ENCODE measurements around the gene CMPK2.

Gene CMPK2

GRCh38 chr2:6887751-6888192 is 22.1 kb upstream of the CMPK2 start:
- H3K27me3 Mint-ChIP-seq: no peaks in the 10 kb centered on the region
- H3K4me1 Mint-ChIP-seq (ENCODE audit: low read depth): peaks cover 2% of the 10 kb centered on the region
- no peak overlapping the region for H3K27ac Mint-ChIP-seq
- no peak overlapping the region for H3K4me3 Mint-ChIP-seq
- H3K36me3 Mint-ChIP-seq: peaks cover 18% of the 10 kb centered on the region
- no peaks in the 10 kb centered on the region for H3K9me3 Mint-ChIP-seq (ENCODE audit: low read depth)

GRCh38 chr2:6885968-6886367 is 20.3 kb upstream of the CMPK2 start:
- Mint-ChIP-seq H3K27me3 (no peaks in the 10 kb centered on the region), H3K9me3 (ENCODE audit: low read depth) (no peaks in the 10 kb centered on the region), H3K4me3 (no peak overlapping the region), H3K4me1 (ENCODE audit: low read depth) (peaks cover 15% of the 10 kb centered on the region), H3K36me3 (peaks cover 26% of the 10 kb centered on the region), H3K27ac (no peak overlapping the region)

GRCh38 chr2:6885551-6885950 is 19.8 kb upstream of the CMPK2 start:
- Mint-ChIP-seq H3K4me3 (no peak overlapping the region), H3K36me3 (peaks cover 26% of the 10 kb centered on the region), H3K27me3 (no peaks in the 10 kb centered on the region), H3K9me3 (ENCODE audit: low read depth) (no peaks in the 10 kb centered on the region), H3K27ac (no peak overlapping the region), H3K4me1 (ENCODE audit: low read depth) (peaks cover 18% of the 10 kb centered on the region)

- Mint-ChIP-seq H3K36me3 (peaks cover 19% of the 10 kb centered on the region), H3K27me3 (no peaks in the 10 kb centered on the region), H3K27ac (no peak overlapping the region), H3K4me1 (ENCODE audit: low read depth) (peaks cover 36% of the 10 kb centered on the region), H3K9me3 (ENCODE audit: low read depth) (no peaks in the 10 kb centered on the region), H3K4me3 (no peak overlapping the region)
Measured at GRCh38 chr2:6883448-6884122, 17.9 kb upstream of the CMPK2 start.

- Mint-ChIP-seq H3K27me3 (no peaks in the 10 kb centered on the region), H3K27ac (peak overlapping the region; percentile 85), H3K4me3 (peak overlapping the region; percentile 78), H3K9me3 (ENCODE audit: low read depth) (no peaks in the 10 kb centered on the region), H3K36me3 (peaks cover 19% of the 10 kb centered on the region), H3K4me1 (ENCODE audit: low read depth) (peaks cover 54% of the 10 kb centered on the region)
Measured at GRCh38 chr2:6881516-6881915, 15.8 kb upstream of the CMPK2 start.

- Mint-ChIP-seq H3K36me3 (peaks cover 19% of the 10 kb centered on the region), H3K4me1 (ENCODE audit: low read depth) (peaks cover 57% of the 10 kb centered on the region), H3K27ac (peak overlapping the region; percentile 85), H3K9me3 (ENCODE audit: low read depth) (no peaks in the 10 kb centered on the region), H3K4me3 (peak overlapping the region; percentile 78), H3K27me3 (no peaks in the 10 kb centered on the region)
Measured at GRCh38 chr2:6881046-6881445, 15.3 kb upstream of the CMPK2 start.

- Mint-ChIP-seq H3K4me1 (ENCODE audit: low read depth) (peaks cover 61% of the 10 kb centered on the region), H3K36me3 (peaks cover 19% of the 10 kb centered on the region), H3K9me3 (ENCODE audit: low read depth) (no peaks in the 10 kb centered on the region), H3K4me3 (peak overlapping the region; percentile 76), H3K27ac (peak overlapping the region; percentile 90), H3K27me3 (no peaks in the 10 kb centered on the region)
Measured at GRCh38 chr2:6880200-6880733, 14.6 kb upstream of the CMPK2 start.

GRCh38 chr2:6879011-6879410 is 13.3 kb upstream of the CMPK2 start:
- H3K9me3 Mint-ChIP-seq (ENCODE audit: low read depth): peaks cover 2% of the 10 kb centered on the region
- peak overlapping the region; percentile 89 for H3K4me3 Mint-ChIP-seq
- peak overlapping the region; percentile 84 for H3K27ac Mint-ChIP-seq
- peaks cover 15% of the 10 kb centered on the region for H3K36me3 Mint-ChIP-seq
- H3K4me1 Mint-ChIP-seq (ENCODE audit: low read depth): peaks cover 69% of the 10 kb centered on the region
- H3K27me3 Mint-ChIP-seq: no peaks in the 10 kb centered on the region

- peaks cover 4% of the 10 kb centered on the region for H3K9me3 Mint-ChIP-seq (ENCODE audit: low read depth)
- H3K4me1 Mint-ChIP-seq (ENCODE audit: low read depth): peaks cover 70% of the 10 kb centered on the region
- H3K27ac Mint-ChIP-seq: peak overlapping the region; percentile 84
- H3K27me3 Mint-ChIP-seq: no peaks in the 10 kb centered on the region
- H3K4me3 Mint-ChIP-seq: peak overlapping the region; percentile 89
- peaks cover 13% of the 10 kb centered on the region for H3K36me3 Mint-ChIP-seq
Measured at GRCh38 chr2:6878549-6878948, 12.8 kb upstream of the CMPK2 start.

GRCh38 chr2:6877402-6878304 is 11.9 kb upstream of the CMPK2 start, which contains the start of gene RSAD2:
Gene RSAD2, plus strand, starts transcription at chr2:6877777. Its CDS starts 24 bp downstream, at chr2:6877801.
- Mint-ChIP-seq H3K27ac (peak within 1 kb of the TSS; percentile 84), H3K27me3 (no peaks in the 10 kb centered on the region), H3K36me3 (peaks cover 10% of the 10 kb centered on the region), H3K4me1 (ENCODE audit: low read depth) (peaks cover 79% of the 10 kb centered on the region), H3K4me3 (peak within 1 kb of the TSS; percentile 89), H3K9me3 (ENCODE audit: low read depth) (peaks cover 4% of the 10 kb centered on the region)

- Mint-ChIP-seq H3K27me3 (no peaks in the 10 kb centered on the region), H3K9me3 (ENCODE audit: low read depth) (peaks cover 4% of the 10 kb centered on the region), H3K4me1 (ENCODE audit: low read depth) (peaks cover 79% of the 10 kb centered on the region), H3K27ac (peak overlapping the region; percentile 18), H3K4me3 (no peak overlapping the region), H3K36me3 (peaks cover 4% of the 10 kb centered on the region)
Measured at GRCh38 chr2:6876309-6876708, 10.6 kb upstream of the CMPK2 start.

GRCh38 chr2:6874032-6874431 is 8.3 kb upstream of the CMPK2 start:
- H3K36me3 Mint-ChIP-seq: peaks cover 6% of the 10 kb centered on the region

GRCh38 chr2:6872394-6872793 is 6.7 kb upstream of the CMPK2 start:
- peak overlapping the region; percentile 39 for H3K4me3 Mint-ChIP-seq
- H3K4me1 Mint-ChIP-seq (ENCODE audit: low read depth): peaks cover 54% of the 10 kb centered on the region
- peaks cover 4% of the 10 kb centered on the region for H3K9me3 Mint-ChIP-seq (ENCODE audit: low read depth)
- H3K27me3 Mint-ChIP-seq: no peaks in the 10 kb centered on the region
- peaks cover 6% of the 10 kb centered on the region for H3K36me3 Mint-ChIP-seq
- H3K27ac Mint-ChIP-seq: peak overlapping the region; percentile 68

More at GRCh38 chr2:6874032-6874431, 8.3 kb upstream of the CMPK2 start:
- Mint-ChIP-seq H3K4me1 (ENCODE audit: low read depth) (peaks cover 64% of the 10 kb centered on the region), H3K4me3 (no peak overlapping the region), H3K9me3 (ENCODE audit: low read depth) (peaks cover 4% of the 10 kb centered on the region), H3K27me3 (no peaks in the 10 kb centered on the region), H3K27ac (peak overlapping the region; percentile 64)

- Mint-ChIP-seq H3K36me3 (peaks cover 8% of the 10 kb centered on the region), H3K27ac (peak overlapping the region; percentile 81), H3K27me3 (no peaks in the 10 kb centered on the region), H3K4me3 (peak overlapping the region; percentile 99), H3K9me3 (ENCODE audit: low read depth) (no peaks in the 10 kb centered on the region), H3K4me1 (ENCODE audit: low read depth) (peaks cover 47% of the 10 kb centered on the region)
Measured at GRCh38 chr2:6866982-6867381, 1.3 kb upstream of the CMPK2 start.

GRCh38 chr2:6866275-6866671 is 566 bp upstream of the CMPK2 start:
- Mint-ChIP-seq H3K27me3 (no peaks in the 10 kb centered on the region), H3K36me3 (peaks cover 16% of the 10 kb centered on the region), H3K27ac (peak overlapping the region; percentile 98), H3K4me3 (peak overlapping the region; percentile 99), H3K4me1 (ENCODE audit: low read depth) (peaks cover 45% of the 10 kb centered on the region), H3K9me3 (ENCODE audit: low read depth) (no peaks in the 10 kb centered on the region)

Data from activated naive CD8-positive, alpha-beta T cell (primary cell).